HCT116 (cell line): ENCODE results near the gene GPR39. TPM values are rescaled to one million over a fixed set of nuclear protein-coding genes. Genes with fewer than 3 reads are reported as not detected.

Experiments
- ATAC-seq: fragments of 200-7000 bp; cut with Tn5 transposase; 2 replicates; pipeline ENCODE4 v1.9.1; 2020; ENCODE audit warnings: mild to moderate bottlenecking, moderate library complexity
- BruUV-seq: library from RNA; stranded (reverse); fragments of 400-500 nt; replicated peaks from 2 replicates; lab custom pipeline; 2021; lab: Mats Ljungman, UMichigan
- CTCF ChIA-PET: fragments of 300-600 bp; sonication (Branson Sonifier 250); formaldehyde crosslinking; loops from one replicate; lab custom pipeline; 2021; ENCODE audit warnings: antibody characterized with exemption; lab: Charles Lee
- POLR2A ChIA-PET: fragments of 300-600, 350-600 bp; sonication (Branson Sonifier 250); formaldehyde crosslinking; loops from one replicate; lab custom pipeline; 2021; ENCODE audit warnings: antibody characterized with exemption; lab: Charles Lee
- RAD21 ChIA-PET, 2 experiments: fragments of 300-600 bp; sonication (Branson Sonifier 250); formaldehyde crosslinking; loops; one replicate each; lab custom pipeline; 2023; ENCODE audit warnings: low total read pairs in 2 of 2; ENCODE audit not compliant: uncharacterized antibody in 2 of 2, unreplicated experiment in 2 of 2, low non-redundant PET in 1 of 2; lab: Charles Lee
- DNase-seq: peaks from one replicate; pipeline ENCODE4 v3.0.0-alpha.2; 2010; ENCODE audit warnings: low read depth, low spot score
- H2AFZ ChIP-seq: fragments of 200-600 bp; shearing (Covaris generic), sonication (generic); 2 replicates; pipeline ENCODE4 v1.6.1; 2017; ENCODE audit warnings: low read depth, mixed run types, mixed read lengths, antibody characterized with exemption, low read length; ENCODE audit not compliant: poor library complexity, severe bottlenecking
- H3K27ac ChIP-seq: 2 replicates; pipeline ENCODE4 v1.5.1; 2012; ENCODE audit warnings: low read depth, low read length
- H3K27me3 ChIP-seq: fragments of 200-600 bp; sonication (generic); 2 replicates; pipeline ENCODE4 v1.6.1; 2016; ENCODE audit warnings: mixed run types, low read length, mixed read lengths; ENCODE audit not compliant: insufficient read depth
- H3K36me3 ChIP-seq, 2 experiments: fragments of 200-500 bp in 1 of 2; fragments of 200-600 bp in 1 of 2; sonication (Bioruptor generic) in 1 of 2; sonication (generic) in 1 of 2; 2 replicates each; pipeline versions ENCODE4 v1.5.1 to v1.6.1; 2014 to 2016; ENCODE audit warnings: low read length in 2 of 2, inconsistent platforms in 1 of 2, mixed read lengths in 1 of 2, mixed run types in 1 of 2; ENCODE audit not compliant: insufficient read depth in 2 of 2, control insufficient read depth in 1 of 2
- H3K4me1 ChIP-seq, 2 experiments: fragments of 200-600 bp in 1 of 2; sonication (generic) in 1 of 2; 2 replicates each; pipeline versions ENCODE4 v1.5.1 to v1.6.1; 2012 to 2017; ENCODE audit warnings: low read length in 2 of 2, inconsistent platforms in 1 of 2, mild to moderate bottlenecking in 1 of 2, mixed read lengths in 1 of 2, mixed run types in 1 of 2, moderate library complexity in 1 of 2; ENCODE audit not compliant: insufficient read depth in 2 of 2, control insufficient read depth in 1 of 2
- H3K4me2 ChIP-seq: fragments of 200-600 bp; sonication (generic); 2 replicates; pipeline ENCODE4 v1.6.1; 2017; ENCODE audit warnings: mixed run types, low read length, mixed read lengths
- H3K4me3 ChIP-seq, 2 experiments: fragments of 200-600 bp in 1 of 2; sonication (generic) in 1 of 2; replicated peaks in 1 of 2; 2 replicates each; pipeline ENCODE4 v1.5.1; 2011 to 2016; ENCODE audit warnings: low read length in 2 of 2, control low read depth in 1 of 2, low read depth in 1 of 2, mild to moderate bottlenecking in 1 of 2, mixed read lengths in 1 of 2, mixed run types in 1 of 2
- H3K79me2 ChIP-seq: fragments of 200-600 bp; sonication (generic); 2 replicates; pipeline ENCODE4 v1.6.1; 2017; ENCODE audit warnings: mild to moderate bottlenecking, mixed run types, low read length, moderate library complexity, mixed read lengths; ENCODE audit not compliant: insufficient read depth
- H3K9ac ChIP-seq: fragments of 200-600 bp; sonication (generic); 2 replicates; pipeline ENCODE4 v1.6.1; 2016; ENCODE audit warnings: low read length, mixed read lengths
- H3K9me2 ChIP-seq: fragments of 200-600 bp; sonication (generic), shearing (Covaris generic); 2 replicates; pipeline ENCODE4 v1.6.1; 2017; ENCODE audit warnings: mixed run types, mild to moderate bottlenecking, moderate library complexity; ENCODE audit not compliant: insufficient read depth
- H3K9me3 ChIP-seq, 2 experiments: fragments of 200-500 bp in 1 of 2; fragments of 200-600 bp in 1 of 2; sonication (Bioruptor generic) in 1 of 2; sonication (generic) in 1 of 2; 2 replicates each; pipeline ENCODE4 v1.6.1; 2014 to 2017; ENCODE audit warnings: low read length in 2 of 2, mixed read lengths in 2 of 2, inconsistent platforms in 1 of 2, low read depth in 1 of 2, mild to moderate bottlenecking in 1 of 2, mixed run types in 1 of 2, moderate library complexity in 1 of 2; ENCODE audit not compliant: control insufficient read depth in 1 of 2, insufficient read depth in 1 of 2
- H4K20me1 ChIP-seq: fragments of 200-600 bp; sonication (generic), shearing (Covaris generic); 2 replicates; pipeline ENCODE4 v1.6.1; 2017; ENCODE audit warnings: mixed run types, mild to moderate bottlenecking, moderate library complexity; ENCODE audit not compliant: insufficient read depth
- CBX3 ChIP-seq: IDR thresholded peaks from 2 replicates; pipeline ENCODE4 v1.6.1; 2012; ENCODE audit warnings: low read depth
- EGR1 ChIP-seq: IDR thresholded peaks from 2 replicates; pipeline ENCODE4 v1.6.1; 2012; ENCODE audit warnings: low read depth
- EZH2 ChIP-seq: fragments of 200-600 bp; sonication (generic); IDR thresholded peaks from 2 replicates; pipeline ENCODE4 v1.6.1; 2017; ENCODE audit warnings: antibody characterized with exemption, mixed run types
- EZH2phosphoT487 ChIP-seq: fragments of 200-600 bp; IDR thresholded peaks from 2 replicates; pipeline ENCODE4 v1.6.1; 2018; ENCODE audit warnings: antibody characterized with exemption, borderline replicate concordance
- FOSL1 ChIP-seq: IDR thresholded peaks from 2 replicates; pipeline ENCODE4 v1.6.1; 2012; ENCODE audit warnings: low read depth
- MAX ChIP-seq: IDR thresholded peaks from 2 replicates; pipeline ENCODE4 v1.6.1; 2012
- REST ChIP-seq: IDR thresholded peaks from 2 replicates; pipeline ENCODE4 v1.6.1; 2012; ENCODE audit warnings: low read depth
- SIN3A ChIP-seq: IDR thresholded peaks from 2 replicates; pipeline ENCODE4 v1.6.1; 2012; ENCODE audit warnings: low read depth
- TCF7L2 ChIP-seq: IDR thresholded peaks from 2 replicates; pipeline ENCODE4 v1.7.0; 2011; ENCODE audit warnings: borderline replicate concordance, inconsistent platforms; ENCODE audit not compliant: insufficient read depth, insufficient read length; ENCODE audit errors: extremely low read depth
- ZFX ChIP-seq: fragments of 450-650 bp; IDR thresholded peaks from 2 replicates; pipeline ENCODE4 v1.6.1; 2017
- intact Hi-C: fragments of 100-400 bp; cut with micrococcal nuclease; formaldehyde crosslinking; loops from 2 replicates; pipeline ENCODE4 v1.10.0; 2022
- total RNA-seq: library from RNA; stranded (reverse); gene quantifications from one replicate; pipeline ENCODE4 v1.2.1, GENCODE V29; 2021; ENCODE audit not compliant: unreplicated experiment
- TF ChIP-seq, protein P1 (sequence below): IDR thresholded peaks from 2 replicates; pipeline ENCODE4 v1.6.1; 2012

GPR39 gene
- total RNA-seq, 1 experiment from 2014 or later: 5.1 TPM

DNA sequence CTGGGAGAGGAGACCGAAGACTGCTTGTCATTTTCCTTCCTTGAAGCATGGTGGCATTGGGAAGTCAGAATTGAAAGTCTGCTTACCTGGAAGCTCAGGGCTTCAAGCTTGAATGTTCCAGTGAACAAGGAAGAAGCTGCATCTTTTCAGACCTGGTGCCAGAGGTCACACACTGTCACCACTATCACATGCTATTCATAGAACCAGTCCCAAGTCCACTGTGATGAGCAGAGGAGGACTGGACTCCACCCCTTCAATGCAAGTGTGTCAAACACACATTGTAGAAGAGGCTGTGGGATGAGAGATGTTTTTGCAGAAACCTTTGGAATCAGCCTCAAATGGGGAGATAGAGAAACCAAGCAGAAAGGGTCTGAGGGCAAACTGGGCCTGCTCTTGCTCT, 172.0 kb downstream of the GPR39 start:
- Histone ChIP-seq H3K9me3 (no peaks in the 10 kb centered on the region), H3K36me3 (no peaks in the 10 kb centered on the region), H4K20me1 (no peaks in the 10 kb centered on the region), H2AFZ (no peak overlapping the region), H3K4me1 (no peaks in the 10 kb centered on the region), H3K4me2 (no peak overlapping the region), H3K4me3 (no peak overlapping the region), H3K79me2 (no peaks in the 10 kb centered on the region), H3K27me3 (no peaks in the 10 kb centered on the region; the same call in 1 of the 2 replicates), H3K27ac (no peak overlapping the region), H3K9me2 (no peaks in the 10 kb centered on the region), H3K9ac (no peak overlapping the region)
- DNase-seq: no peak
- no peak for ATAC-seq
- ChIA-PET CTCF (no interaction called here), RAD21 (no interaction called here), POLR2A (no interaction called here)
- intact Hi-C loops: no loop called here
- BruUV-seq: no TSS peak
- TF ChIP-seq REST (no peak), FOSL1 (no peak), TCF7L2 (no peak), ZFX (no peak)

- H3K4me2 ChIP-seq: no peak overlapping the region
- H3K4me3 ChIP-seq: no peak overlapping the region
- H3K27me3 ChIP-seq: no peaks in the 10 kb centered on the region; the same call in 1 of the 2 replicates
- H3K4me1 ChIP-seq: no peaks in the 10 kb centered on the region
- no peak overlapping the region for H2AFZ ChIP-seq
- H3K9me2 ChIP-seq: no peaks in the 10 kb centered on the region
- DNase-seq (no peak), ATAC-seq (no peak)
- H3K79me2 ChIP-seq: no peaks in the 10 kb centered on the region
- CTCF ChIA-PET: no interaction called here
- H4K20me1 ChIP-seq: no peaks in the 10 kb centered on the region
- H3K27ac ChIP-seq: no peak overlapping the region
- RAD21 ChIA-PET: no interaction called here
- H3K9me3 ChIP-seq: no peaks in the 10 kb centered on the region
- H3K36me3 ChIP-seq: no peaks in the 10 kb centered on the region
- H3K9ac ChIP-seq: no peak overlapping the region
- POLR2A ChIA-PET: no interaction called here
- BruUV-seq: no TSS peak
- intact Hi-C loops: no loop called here
- TF ChIP-seq FOSL1 (no peak), EGR1 (no peak), EZH2 (no peak), REST (no peak), MAX (no peak), EZH2phosphoT487 (no peak), CBX3 (no peak), ZFX (no peak), SIN3A (no peak)
- TF ChIP-seq, protein P1, sequence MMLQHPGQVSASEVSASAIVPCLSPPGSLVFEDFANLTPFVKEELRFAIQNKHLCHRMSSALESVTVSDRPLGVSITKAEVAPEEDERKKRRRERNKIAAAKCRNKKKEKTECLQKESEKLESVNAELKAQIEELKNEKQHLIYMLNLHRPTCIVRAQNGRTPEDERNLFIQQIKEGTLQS: no peak
Observed at GRCh38 chr2:132589111-132589830, 172.7 kb downstream of the GPR39 start.
